ENCODE measurements around the gene GJC2. TPM values are rescaled to one million over a fixed set of nuclear protein-coding genes. Genes with fewer than 3 reads are reported as not detected.

Gene GJC2
- 1.3 TPM for total RNA-seq

GRCh38 chr1:228149406-228150119 lies at the start of gene GJC2:
Gene GJC2 (plus strand): TSS chr1:228149930. CDS start chr1:228157759, 7,829 bp downstream.

GRCh38 chr1:228102791-228103620 lies 46.7 kb upstream of the GJC2 start, which contains the start of gene C1orf35:
Gene C1orf35 (minus strand): TSS chr1:228103325. CDS start chr1:228103227, 98 bp downstream.

GRCh38 chr1:228109073-228109961 lies 40.4 kb upstream of the GJC2 start, which contains the start of gene MRPL55:
Gene MRPL55 (minus strand): TSS chr1:228109299. CDS start chr1:228108260, 1,039 bp downstream.

GRCh38 chr1:228139931-228140723 lies 9.6 kb upstream of the GJC2 start, which contains the start of gene GUK1:
Gene GUK1 (plus strand): TSS chr1:228140279. CDS start chr1:228140303, 24 bp downstream.

GRCh38 chr1:228165372-228166169 lies 15.8 kb downstream of the GJC2 start, which contains the start of gene IBA57:
Gene IBA57 (plus strand): TSS chr1:228165804. CDS start chr1:228165817, 13 bp downstream.

GRCh38 chr1:228207851-228208821 lies 58.4 kb downstream of the GJC2 start, which contains the start of gene OBSCN:
Gene OBSCN (plus strand): TSS chr1:228208044. CDS start chr1:228211784, 3,740 bp downstream.

Small RNA genes within 50 kb of the gene (small RNA-seq; reads per million reads assigned to genes)
- not detected for gene AL359510.1 (ENCODE audit: low replicate concordance)

Other genes starting within 250 kb of the GJC2 start
- gene WNT9A, start 202.0 kb upstream of the GJC2 start, total RNA-seq, result 2.8 TPM
- gene WNT3A, start 142.9 kb upstream of the GJC2 start, total RNA-seq, result not detected
- 107 TPM for gene ARF1, start 67.2 kb upstream of the GJC2 start, total RNA-seq
- 10.3 TPM for gene C1orf35, start 46.6 kb upstream of the GJC2 start, total RNA-seq
- 36.0 TPM for gene MRPL55, start 40.6 kb upstream of the GJC2 start, total RNA-seq
- 116 TPM for gene GUK1, start 9.7 kb upstream of the GJC2 start, total RNA-seq
- 6.9 TPM for gene IBA57, start 15.9 kb downstream of the GJC2 start, total RNA-seq
- 124 TPM for gene OBSCN, start 58.1 kb downstream of the GJC2 start, total RNA-seq